CD4-positive, alpha-beta T cell treated with Interleukin-17A for 1 hour (primary cell): ENCODE data around the gene FARSA.

Experiments used
- DNase-seq: peaks from one replicate; pipeline ENCODE4 v3.0.0-alpha.2; 2020

Gene FARSA

DNA sequence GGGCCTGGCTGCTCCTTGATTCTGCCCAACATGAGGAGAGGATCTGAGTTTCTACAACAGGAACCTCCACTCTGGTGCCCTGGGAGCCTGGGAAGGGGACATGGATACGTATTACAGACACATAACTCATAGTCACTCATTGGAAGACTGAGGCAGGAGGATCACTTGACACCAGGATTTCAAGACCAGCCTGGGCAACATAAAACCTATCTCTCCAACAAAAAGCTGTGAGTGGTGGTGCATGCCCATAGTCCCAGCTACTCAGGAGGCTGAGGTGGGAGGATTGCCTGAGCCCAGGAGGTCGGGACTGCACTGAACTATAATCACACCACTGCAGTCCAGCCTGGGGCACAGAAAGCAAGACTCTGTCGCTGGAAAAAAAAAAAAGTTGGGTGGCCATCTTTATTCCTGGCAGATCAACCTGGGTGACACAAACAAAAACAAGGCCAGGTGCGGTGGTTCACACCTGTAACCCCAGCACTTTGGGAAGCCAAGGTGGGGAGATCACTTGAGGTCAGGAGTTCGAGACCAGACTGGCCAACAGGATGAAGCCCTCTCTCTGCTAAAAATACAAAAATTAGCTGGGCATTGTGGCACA is 45.4 kb downstream of the FARSA start:
- no peak for DNase-seq

DNA sequence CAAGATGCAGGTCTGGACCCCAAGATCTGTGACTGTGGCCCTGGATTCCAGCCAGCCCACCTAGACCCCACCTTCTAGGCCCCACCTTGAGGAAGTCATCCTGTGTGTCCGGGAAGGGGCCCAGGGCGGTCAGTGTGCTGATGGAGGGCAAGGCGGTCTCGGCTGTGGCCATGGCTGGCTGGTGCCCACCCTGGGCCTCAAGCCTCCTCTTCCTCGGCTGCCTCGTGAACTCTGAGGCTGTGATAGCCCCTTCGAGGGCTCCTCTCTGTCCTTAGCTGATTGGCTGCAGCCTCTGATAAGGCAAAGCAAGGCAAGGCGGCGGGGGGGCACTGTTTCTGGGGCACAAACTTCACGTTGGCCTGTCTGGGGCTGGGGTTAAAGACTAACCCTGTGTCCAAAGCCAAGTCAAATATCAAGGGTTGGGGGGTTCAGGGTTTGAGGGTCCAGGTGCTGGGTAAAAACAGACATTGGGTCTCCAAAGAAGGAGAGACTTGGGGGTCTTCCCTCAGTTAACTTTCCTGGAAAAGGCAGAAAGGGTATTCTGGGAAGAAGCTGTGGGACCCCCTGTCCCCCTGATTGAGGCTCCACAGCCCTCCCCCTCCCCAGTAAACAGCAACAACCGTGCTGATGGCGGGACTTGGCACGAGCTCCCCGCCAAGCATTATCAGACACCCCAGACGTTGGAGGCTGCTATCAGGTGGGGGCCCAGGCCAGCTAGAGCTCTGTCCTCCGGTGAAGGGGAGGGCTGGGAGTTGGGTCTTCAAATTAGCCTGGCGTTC is 46.4 kb downstream of the FARSA start, which contains the start of gene KLF1:
Gene KLF1 (minus strand): TSS at position 233 of the 779 bp plus-strand sequence. CDS start 61 bp downstream, at position 172.
- no peak for DNase-seq

GRCh38 chr19:12886651-12886968 is 46.9 kb downstream of the FARSA start:
- no peak for DNase-seq

- no peak for DNase-seq
These were observed 47.5 kb downstream of the FARSA start for GRCh38 chr19:12885749-12886650.

- DNase-seq = peak; percentile 91
These were observed 48.4 kb downstream of the FARSA start for GRCh38 chr19:12884926-12885748.

- DNase-seq = no peak
These were observed 48.9 kb downstream of the FARSA start for GRCh38 chr19:12884627-12884925.

DNA sequence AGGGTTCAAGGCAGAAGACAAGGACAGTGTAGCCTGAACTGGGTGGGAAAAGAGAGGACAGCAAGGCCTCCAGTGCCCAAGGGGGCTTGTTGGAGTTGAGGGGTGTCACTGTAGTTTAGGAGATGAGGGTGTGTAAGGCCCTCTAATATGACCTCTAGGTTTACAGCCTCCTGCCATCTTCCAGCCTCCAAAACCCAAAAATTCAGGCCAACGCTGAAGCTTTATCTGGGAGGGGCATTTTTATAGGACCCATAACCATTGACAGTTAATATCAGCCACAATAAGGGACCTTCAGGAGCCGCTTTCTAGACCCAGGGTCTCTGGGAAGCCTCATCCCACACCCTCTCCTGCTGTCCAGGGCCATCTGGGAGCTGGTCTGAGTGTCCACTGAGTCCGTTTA is 49.3 kb downstream of the FARSA start:
- no peak for DNase-seq

GRCh38 chr19:12882589-12882988 is 50.9 kb downstream of the FARSA start:
- no peak for DNase-seq

DNA sequence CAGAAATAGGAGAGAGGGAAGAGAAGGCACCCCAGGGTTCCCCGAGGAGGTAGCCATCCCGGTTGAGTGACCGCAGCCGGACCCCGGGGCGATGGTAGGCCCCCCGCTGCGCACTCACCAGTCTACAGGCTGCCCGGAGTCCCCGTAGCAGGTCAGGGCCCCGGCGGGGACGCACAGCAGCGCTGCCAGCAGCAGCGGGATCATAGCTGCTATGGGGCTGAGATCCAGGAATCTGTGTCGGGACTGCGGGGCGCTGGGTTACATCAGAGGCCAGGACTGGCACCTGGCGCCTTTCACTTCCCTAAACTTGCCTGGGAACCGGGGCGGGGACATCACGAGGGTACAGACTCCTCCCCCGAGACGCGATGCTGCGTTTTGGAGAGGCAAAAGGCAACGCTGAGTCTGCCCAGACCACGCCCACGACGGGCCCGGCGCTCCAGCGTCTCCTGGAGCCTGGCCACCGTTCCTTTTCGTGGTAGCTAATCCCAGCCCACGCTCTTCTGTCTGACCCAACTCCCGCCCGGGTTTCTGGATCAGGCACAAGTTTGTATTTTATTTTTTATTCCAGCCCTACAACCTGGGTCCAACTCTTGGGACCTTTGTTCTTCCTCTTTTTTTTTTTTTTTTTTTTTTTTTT is 52.2 kb downstream of the FARSA start, which contains the start of gene DNASE2:
Gene DNASE2 (minus strand): TSS at position 278 of the 637 bp plus-strand sequence. CDS start 74 bp downstream, at position 204.
- DNase-seq = peak; percentile 90

GRCh38 chr19:12880551-12881171 is 52.9 kb downstream of the FARSA start:
- DNase-seq = no peak

DNA sequence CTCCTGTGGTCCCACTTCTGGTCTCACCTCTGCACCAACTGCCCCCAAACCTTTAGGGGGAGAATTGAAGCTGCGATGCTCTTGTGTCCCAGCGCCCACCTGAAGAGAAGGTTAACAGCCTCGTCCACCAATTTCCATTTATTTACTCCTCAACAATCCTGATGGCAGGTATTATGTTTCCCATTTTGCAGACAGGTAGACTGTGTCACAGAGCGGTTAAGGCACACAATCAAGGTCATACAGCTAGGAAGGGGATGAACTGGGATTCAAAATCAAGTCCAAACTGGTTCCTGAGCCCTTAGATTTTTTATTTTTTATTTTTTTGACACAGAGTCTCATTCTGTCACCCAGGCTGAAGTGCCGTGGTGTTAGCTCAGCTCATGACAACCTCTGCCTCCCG is 58.4 kb downstream of the FARSA start:
- DNase-seq = no peak

DNA sequence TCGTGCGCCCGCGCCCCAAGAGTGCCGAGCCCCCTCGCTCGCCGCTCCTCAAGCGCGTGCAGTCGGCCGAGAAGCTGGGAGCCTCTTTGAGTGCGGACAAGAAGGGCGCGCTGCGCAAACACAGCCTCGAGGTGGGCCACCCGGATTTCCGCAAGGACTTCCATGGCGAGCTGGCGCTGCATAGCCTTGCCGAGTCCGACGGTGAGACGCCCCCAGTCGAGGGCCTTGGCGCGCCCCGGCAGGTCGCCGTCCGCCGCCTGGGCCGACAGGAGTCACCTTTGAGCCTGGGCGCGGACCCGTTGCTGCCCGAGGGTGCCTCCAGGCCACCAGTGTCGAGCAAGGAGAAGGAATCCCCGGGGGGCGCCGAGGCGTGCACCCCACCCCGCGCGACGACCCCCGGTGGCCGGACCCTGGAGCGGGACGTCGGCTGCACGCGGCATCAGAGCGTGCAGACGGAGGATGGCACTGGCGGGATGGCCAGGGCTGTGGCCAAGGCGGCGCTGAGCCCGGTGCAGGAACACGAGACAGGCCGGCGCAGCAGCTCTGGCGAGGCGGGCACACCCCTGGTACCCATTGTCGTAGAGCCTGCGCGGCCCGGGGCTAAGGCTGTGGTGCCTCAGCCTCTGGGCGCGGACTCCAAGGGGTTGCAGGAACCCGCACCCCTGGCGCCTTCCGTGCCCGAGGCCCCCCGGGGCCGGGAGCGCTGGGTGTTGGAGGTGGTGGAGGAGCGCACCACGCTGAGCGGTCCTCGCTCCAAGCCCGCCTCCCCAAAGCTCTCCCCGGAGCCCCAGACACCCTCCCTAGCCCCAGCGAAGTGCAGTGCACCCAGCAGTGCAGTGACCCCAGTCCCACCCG is 59.4 kb downstream of the FARSA start:
- DNase-seq = no peak

DNA sequence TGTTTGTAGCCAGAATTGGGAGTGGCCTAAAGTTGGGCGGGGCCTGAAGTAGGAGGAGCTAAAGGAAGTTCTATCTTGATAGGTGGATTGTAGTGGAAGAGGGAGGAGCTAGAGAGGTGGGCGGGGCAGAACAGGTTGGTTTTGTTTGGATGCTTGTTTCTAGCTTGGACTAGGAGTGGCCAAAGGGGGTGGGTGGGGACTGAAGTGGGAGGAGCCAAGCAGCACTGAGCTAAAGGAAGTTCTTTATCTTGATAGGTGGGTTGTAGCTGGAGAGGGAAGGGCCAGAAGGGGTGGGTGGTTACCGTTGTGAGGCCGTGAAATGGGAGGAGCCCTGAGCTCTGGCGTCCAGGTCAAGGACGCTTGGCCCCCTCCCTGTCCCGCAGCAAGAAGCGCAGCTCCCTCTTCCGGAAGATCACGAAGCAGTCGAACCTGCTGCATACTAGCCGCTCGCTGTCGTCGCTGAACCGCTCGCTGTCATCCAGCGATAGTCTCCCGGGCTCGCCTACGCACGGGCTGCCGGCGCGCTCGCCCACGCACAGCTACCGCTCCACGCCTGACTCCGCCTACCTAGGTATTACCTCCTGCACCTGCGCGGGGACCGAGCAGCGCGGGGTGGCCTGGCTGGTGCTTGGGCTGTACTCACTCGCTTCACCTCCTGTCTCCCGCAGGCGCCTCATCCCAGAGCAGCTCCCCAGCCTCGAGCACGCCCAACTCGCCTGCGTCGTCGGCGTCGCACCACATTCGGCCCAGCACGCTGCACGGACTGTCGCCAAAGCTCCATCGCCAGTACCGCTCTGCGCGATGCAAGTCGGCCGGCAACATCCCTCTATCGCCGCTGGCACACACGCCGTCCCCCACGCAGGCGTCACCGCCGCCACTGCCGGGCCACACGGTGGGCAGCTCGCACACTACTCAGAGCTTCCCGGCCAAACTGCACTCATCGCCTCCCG is 60.3 kb downstream of the FARSA start:
- peak; percentile 86 for DNase-seq
